Colonic mucosa (tissue), 4 donors: Measurements from ENCODE around the gene TAF10. TPM values are rescaled to one million over a fixed set of nuclear protein-coding genes. Genes with fewer than 3 reads are reported as not detected.

Source experiments
- DNase-seq: peaks from one replicate; pipeline ENCODE4 v3.0.0-alpha.2; 2020
- H3K27ac ChIP-seq: fragments of 200-600 bp; one replicate; pipeline ENCODE4 v1.8.0; 2021
- H3K27me3 ChIP-seq: fragments of 200-600 bp; one replicate; pipeline ENCODE4 v1.8.0; 2021
- H3K36me3 ChIP-seq: fragments of 200-600 bp; one replicate; pipeline ENCODE4 v1.8.0; 2021
- H3K4me1 ChIP-seq: fragments of 200-600 bp; one replicate; pipeline ENCODE4 v1.8.0; 2021; ENCODE audit warnings: mild to moderate bottlenecking
- H3K4me3 ChIP-seq: fragments of 200-600 bp; one replicate; pipeline ENCODE4 v1.8.0; 2021
- H3K9ac ChIP-seq, 2 donors: one replicate each; pipeline ENCODE4 v1.7.0; 2013; ENCODE audit warnings: control low read depth in 2 of 2, low read depth in 2 of 2, low read length in 2 of 2
- H3K9me3 ChIP-seq: fragments of 200-600 bp; one replicate; pipeline ENCODE4 v1.8.0; 2021
- intact Hi-C: fragments of 100-400 bp; cut with DNase I; formaldehyde crosslinking; loops from one replicate; pipeline ENCODE4 v1.14.1; 2022
- total RNA-seq, 2 donors: library from RNA; stranded (reverse); fragmentation: NEBNext Ultra II Directional in 1 of 2; extraction: Animal tissue kit (Norgen Biotek cat#: 25700) in 1 of 2; gene quantifications; one replicate each; pipeline ENCODE4 v1.2.1, GENCODE V29; 2021
- TF ChIP-seq, protein P1 (sequence below): fragments of 200-600 bp; IDR thresholded peaks from one replicate; pipeline ENCODE4 v1.8.0; 2022; ENCODE audit warnings: antibody characterized with exemption, mild to moderate bottlenecking
- donor health status: healthy.
- donor health status: DM: no; HTN: no; CAD: no.
- donor health status: DM: no; HTN: no; CAD: no.

TAF10 gene
- total RNA-seq, 2 donors from 2014 or later = 123 to 142 TPM

DNA sequence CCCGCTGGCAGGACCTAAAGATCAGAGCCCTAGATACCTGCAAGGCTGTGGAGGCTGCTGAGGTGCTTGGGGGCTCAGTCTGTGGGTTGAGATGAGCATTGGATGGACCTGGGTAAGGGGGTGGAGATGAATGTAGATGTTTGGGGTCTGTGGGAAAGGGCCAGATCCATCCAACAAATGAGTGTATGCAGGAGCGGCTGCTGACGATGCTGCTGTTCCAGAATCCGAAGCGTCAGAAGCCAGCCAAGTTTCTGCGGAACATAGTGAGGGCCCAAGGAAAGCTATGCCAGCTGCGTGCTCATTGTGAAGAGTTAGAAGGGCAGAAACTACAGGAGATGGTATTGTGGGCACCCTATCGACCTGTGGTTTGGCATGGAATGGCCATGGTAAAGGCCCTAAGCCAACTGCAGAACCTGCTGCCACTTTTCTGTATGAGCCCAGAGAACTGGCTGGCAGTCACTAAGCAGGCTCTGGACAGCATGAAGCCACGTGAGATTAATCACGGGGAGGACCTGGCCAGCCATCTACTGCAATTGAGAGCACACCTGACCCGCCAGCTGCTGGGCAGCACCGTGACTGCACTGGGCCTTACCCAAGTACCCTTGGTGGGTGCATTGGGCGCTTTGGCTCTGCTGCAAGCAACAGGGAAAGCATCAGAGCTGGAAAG, 45.2 kb downstream of the TAF10 start:
- no peak for DNase-seq
- H3K4me1 ChIP-seq = no peaks in the 10 kb centered on the region
- no peaks in the 10 kb centered on the region for H3K9me3 ChIP-seq
- no peaks in the 10 kb centered on the region for H3K36me3 ChIP-seq
- TF ChIP-seq, protein P1, sequence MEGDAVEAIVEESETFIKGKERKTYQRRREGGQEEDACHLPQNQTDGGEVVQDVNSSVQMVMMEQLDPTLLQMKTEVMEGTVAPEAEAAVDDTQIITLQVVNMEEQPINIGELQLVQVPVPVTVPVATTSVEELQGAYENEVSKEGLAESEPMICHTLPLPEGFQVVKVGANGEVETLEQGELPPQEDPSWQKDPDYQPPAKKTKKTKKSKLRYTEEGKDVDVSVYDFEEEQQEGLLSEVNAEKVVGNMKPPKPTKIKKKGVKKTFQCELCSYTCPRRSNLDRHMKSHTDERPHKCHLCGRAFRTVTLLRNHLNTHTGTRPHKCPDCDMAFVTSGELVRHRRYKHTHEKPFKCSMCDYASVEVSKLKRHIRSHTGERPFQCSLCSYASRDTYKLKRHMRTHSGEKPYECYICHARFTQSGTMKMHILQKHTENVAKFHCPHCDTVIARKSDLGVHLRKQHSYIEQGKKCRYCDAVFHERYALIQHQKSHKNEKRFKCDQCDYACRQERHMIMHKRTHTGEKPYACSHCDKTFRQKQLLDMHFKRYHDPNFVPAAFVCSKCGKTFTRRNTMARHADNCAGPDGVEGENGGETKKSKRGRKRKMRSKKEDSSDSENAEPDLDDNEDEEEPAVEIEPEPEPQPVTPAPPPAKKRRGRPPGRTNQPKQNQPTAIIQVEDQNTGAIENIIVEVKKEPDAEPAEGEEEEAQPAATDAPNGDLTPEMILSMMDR = no peak
- no peak overlapping the region for H3K9ac ChIP-seq
- no peaks in the 10 kb centered on the region for H3K27me3 ChIP-seq
- no peak overlapping the region for H3K27ac ChIP-seq
- intact Hi-C loops = no loop called here
- no peak overlapping the region for H3K4me3 ChIP-seq

DNA sequence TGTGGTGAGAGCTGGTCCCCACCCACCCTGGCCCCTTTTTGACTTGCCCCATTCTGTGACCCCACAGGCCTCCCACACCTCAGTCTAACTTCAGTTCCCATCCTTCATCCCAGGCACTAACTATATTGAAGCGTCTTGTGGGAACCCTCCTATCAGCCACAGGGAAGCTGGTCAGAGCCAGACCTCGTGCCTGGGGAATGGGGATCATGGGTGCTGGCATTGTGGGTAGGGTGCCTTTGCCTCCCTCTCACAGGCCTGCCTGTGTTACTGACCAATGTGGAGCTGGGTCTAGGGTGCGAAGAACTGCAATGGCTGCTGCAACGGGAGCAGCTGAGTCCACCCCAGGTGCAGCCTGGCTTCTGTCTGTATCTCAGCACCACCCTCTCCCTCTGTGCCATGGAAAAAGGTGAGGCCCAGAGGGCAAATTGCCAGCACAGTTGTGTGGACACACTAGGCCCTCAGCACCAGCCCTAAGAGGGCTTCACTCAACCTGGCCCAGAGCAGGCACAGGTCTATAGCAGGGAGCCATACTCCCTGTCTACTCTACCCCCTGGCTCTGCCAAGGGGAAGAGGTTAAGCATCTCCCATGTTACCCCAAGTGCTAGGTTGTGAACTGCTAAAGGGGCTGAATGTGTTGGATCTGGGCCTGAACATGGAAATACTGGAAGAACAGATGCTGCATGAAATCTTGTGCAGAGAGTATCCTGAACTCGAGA, 45.9 kb downstream of the TAF10 start:
- H3K36me3 ChIP-seq = no peaks in the 10 kb centered on the region
- no peaks in the 10 kb centered on the region for H3K9me3 ChIP-seq
- no peak overlapping the region for H3K4me3 ChIP-seq
- no peaks in the 10 kb centered on the region for H3K4me1 ChIP-seq
- TF ChIP-seq, protein P1 = no peak
- H3K27ac ChIP-seq = no peak overlapping the region
- DNase-seq = no peak
- H3K27me3 ChIP-seq = no peaks in the 10 kb centered on the region
- no peak overlapping the region for H3K9ac ChIP-seq
- intact Hi-C loops = no loop called here

DNA sequence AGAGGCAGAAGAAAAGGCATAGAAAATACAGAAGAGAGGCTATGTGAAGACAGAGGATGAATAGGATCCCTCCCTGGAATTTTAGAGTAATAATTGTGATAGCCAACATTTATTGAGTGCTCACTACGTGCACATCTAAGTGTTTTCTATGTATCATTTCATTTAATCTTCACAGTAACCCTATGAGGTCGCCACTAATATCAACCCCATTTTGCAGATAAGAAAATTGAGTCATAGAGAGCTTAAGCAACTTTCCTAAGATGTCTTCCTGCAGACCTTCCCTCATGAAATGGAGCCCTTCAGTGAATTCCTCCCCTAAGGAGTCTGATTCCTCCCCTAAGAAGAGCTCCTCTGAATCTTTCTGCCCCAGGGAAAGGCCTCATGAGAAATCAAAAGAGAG, 46.7 kb downstream of the TAF10 start:
- no peaks in the 10 kb centered on the region for H3K9me3 ChIP-seq
- TF ChIP-seq, protein P1 = no peak
- no peak overlapping the region for H3K27ac ChIP-seq
- H3K36me3 ChIP-seq = no peaks in the 10 kb centered on the region
- intact Hi-C loops = no loop called here
- H3K4me1 ChIP-seq = no peaks in the 10 kb centered on the region
- H3K27me3 ChIP-seq = no peaks in the 10 kb centered on the region
- DNase-seq = no peak
- no peak overlapping the region for H3K9ac ChIP-seq
- no peak overlapping the region for H3K4me3 ChIP-seq

DNA sequence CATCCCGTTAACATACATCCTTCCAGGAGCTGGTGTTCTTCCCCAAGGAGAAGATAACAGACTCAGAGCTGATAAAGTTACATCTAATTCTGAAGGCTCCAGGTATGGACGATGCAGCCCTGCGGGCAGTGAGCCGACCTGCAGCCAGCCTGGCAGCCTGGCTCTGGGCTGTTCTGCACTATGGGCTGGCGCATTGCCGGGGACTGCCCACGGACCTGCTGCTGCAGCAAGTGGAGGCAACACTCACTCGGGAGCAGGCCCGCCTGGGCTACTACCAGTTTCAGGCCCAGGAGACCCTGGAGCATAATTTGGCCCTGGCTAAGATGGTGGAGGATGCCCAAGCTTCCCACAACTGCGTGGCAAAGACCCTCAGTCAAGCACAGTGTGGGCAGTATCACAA, 48.3 kb downstream of the TAF10 start:
- Histone ChIP-seq H3K9me3 (no peaks in the 10 kb centered on the region), H3K27ac (no peak overlapping the region), H3K9ac (no peak overlapping the region), H3K27me3 (no peaks in the 10 kb centered on the region), H3K4me1 (no peaks in the 10 kb centered on the region), H3K36me3 (no peaks in the 10 kb centered on the region), H3K4me3 (no peak overlapping the region)
- TF ChIP-seq, protein P1 = no peak
- no peak for DNase-seq
- intact Hi-C loops = no loop called here

DNA sequence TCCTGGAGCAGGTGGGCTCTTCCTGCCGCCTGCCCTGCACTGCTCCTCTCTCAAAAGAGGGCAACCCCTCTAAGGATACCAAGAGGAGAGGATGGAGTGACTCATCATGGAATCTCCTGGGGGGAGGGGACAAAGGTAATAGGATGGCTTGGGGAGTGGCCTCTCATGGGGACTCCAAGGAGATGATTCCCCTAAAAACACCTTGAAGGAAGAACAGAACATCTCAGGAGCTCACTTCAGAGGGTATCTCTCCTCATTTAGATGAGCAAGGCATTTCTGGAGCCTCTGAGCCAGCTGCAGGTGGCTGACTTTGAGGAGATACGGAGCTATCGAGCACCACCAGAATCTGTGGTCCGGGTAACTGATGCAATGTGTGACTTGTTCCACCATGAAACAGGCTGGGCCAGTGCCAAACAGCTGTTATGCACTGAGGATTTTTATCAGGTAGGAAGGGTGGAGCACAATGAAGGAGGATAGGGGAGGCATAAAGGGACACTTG, 48.8 kb downstream of the TAF10 start:
- intact Hi-C loops = no loop called here

More for the DNA sequence above, 48.8 kb downstream of the TAF10 start:
- Histone ChIP-seq H3K4me1 (no peaks in the 10 kb centered on the region), H3K36me3 (no peaks in the 10 kb centered on the region), H3K9me3 (no peaks in the 10 kb centered on the region), H3K27me3 (no peaks in the 10 kb centered on the region), H3K9ac (no peak overlapping the region), H3K27ac (no peak overlapping the region), H3K4me3 (no peak overlapping the region)
- no peak for DNase-seq
- TF ChIP-seq, protein P1 = no peak
